Measurements from ENCODE around the gene CKMT1A. TPM values are rescaled to one million over a fixed set of nuclear protein-coding genes. Genes with fewer than 3 reads are reported as not detected.
"Not testable (repeated sequence)": the region's sequence is repeated elsewhere in the genome, so short reads cannot be mapped to it uniquely, and the experiment has no call there.

CKMT1A gene
- total RNA-seq, 4 donors from 2014 or later, result 22.2 to 36.8 (median 34.7) TPM

- TF ChIP-seq CTCF (IDR thresholded peaks at IDR 0.05), result peak in 1 of 3 donors; percentile 17
- TF ChIP-seq POLR2A (IDR thresholded peaks at IDR 0.05), result peak in 1 of 2 donors; percentile 52
- intact Hi-C loops (cut with DNase I; ENCODE audit: low total_unique reads), result not testable (repeated sequence)
Measured at GRCh38 chr15:43746245-43746902, 52.7 kb downstream of the CKMT1A start, which contains the start of gene PDIA3. PDIA3 (plus strand) TSS chr15:43746438; CDS start chr15:43746540, 102 bp downstream.

GRCh38 chr15:43746903-43747309, 53.2 kb downstream of the CKMT1A start:
- peak overlapping the region; percentile 80 for H3K4me3 ChIP-seq (ENCODE audit: low read depth, poor library complexity, severe bottlenecking)
- WGBS, 2 donors, result 2% methylated on average over 12 of the region's 12 CpGs
- intact Hi-C loops (cut with DNase I; ENCODE audit: low total_unique reads); DNase-seq (ENCODE audit: low spot score in 2 of 2): not testable (repeated sequence)

More at GRCh38 chr15:43746245-43746902, 52.7 kb downstream of the CKMT1A start, which contains the start of gene PDIA3:
- 1 to 5% methylated on average over 34 to 61 of the region's 84 CpGs for WGBS, 2 donors
- peak within 1 kb of the TSS; percentile 80 for H3K4me3 ChIP-seq (ENCODE audit: low read depth, poor library complexity, severe bottlenecking)
- DNase-seq (ENCODE audit: low spot score in 2 of 2), result peak; percentile 90 to 98

GRCh38 chr15:43748376-43748775, 54.7 kb downstream of the CKMT1A start:
- WGBS, 2 donors, result 50% methylated on average over 3 of the region's 3 CpGs

More at GRCh38 chr15:43748376-43748775, 54.7 kb downstream of the CKMT1A start:
- no peak for DNase-seq (ENCODE audit: low spot score in 2 of 2)
- no peak overlapping the region for H3K4me3 ChIP-seq (ENCODE audit: low read depth, poor library complexity, severe bottlenecking)
- no peak for TF ChIP-seq CTCF (IDR thresholded peaks at IDR 0.05)
- no peak for TF ChIP-seq POLR2A (IDR thresholded peaks at IDR 0.05)
- intact Hi-C loops (cut with DNase I; ENCODE audit: low total_unique reads), result no loop called here

Other genes with a start within 250 kb of the CKMT1A start
- gene TP53BP1, start 200.7 kb upstream of the CKMT1A start, total RNA-seq, result 10 to 100 TPM; 13.0 to 17.9 (median 16.9) TPM
- 1 to 10 TPM; 2.3 to 6.7 (median 3.8) TPM for gene MAP1A, start 176.3 kb upstream of the CKMT1A start, total RNA-seq
- 100 to 1,000 TPM in 1 of 4 donors, 10 to 100 TPM in 3; 15.8 to 115 (median 20.3) TPM for gene PPIP5K1, start 103.7 kb upstream of the CKMT1A start, total RNA-seq
- 10 to 100 TPM; 21.0 to 42.7 (median 30.7) TPM for gene CKMT1B, start 99.8 kb upstream of the CKMT1A start, total RNA-seq
- gene STRC, start 75.1 kb upstream of the CKMT1A start, total RNA-seq, result under 1 TPM in 3 of 4 donors, not detected in 1; 0.23 to 0.69 (median 0.38) TPM
- 1 to 10 TPM in 3 of 4 donors, under 1 TPM in 1; 0.71 to 3.5 (median 1.6) TPM for gene CATSPER2, start 45.0 kb upstream of the CKMT1A start, total RNA-seq
- gene PDIA3, start 52.6 kb downstream of the CKMT1A start, total RNA-seq, result 100 to 1,000 TPM in 2 of 4 donors, 10 to 100 TPM in 2; 68.0 to 107 (median 96.3) TPM
- gene ELL3, start 83.1 kb downstream of the CKMT1A start, total RNA-seq, result 10 to 100 TPM; 55.4 to 68.7 (median 59.1) TPM
- gene SERF2, start 98.5 kb downstream of the CKMT1A start, total RNA-seq, result 100 to 1,000 TPM; 486 to 741 (median 626) TPM
- not detected for gene SERINC4, start 106.4 kb downstream of the CKMT1A start, total RNA-seq
- 10 to 100 TPM in 2 of 4 donors, 1 to 10 TPM in 2; 4.3 to 17.4 (median 12.4) TPM for gene HYPK, start 106.7 kb downstream of the CKMT1A start, total RNA-seq
- 10 to 100 TPM; 14.5 to 23.5 (median 17.3) TPM for gene MFAP1, start 130.8 kb downstream of the CKMT1A start, total RNA-seq
- gene WDR76, start 133.1 kb downstream of the CKMT1A start, total RNA-seq, result 1 to 10 TPM; 3.4 to 7.6 (median 7.1) TPM